ENCODE data around the gene RNF182. TPM values are rescaled to one million over a fixed set of nuclear protein-coding genes. Genes with fewer than 3 reads are reported as not detected.

The RNF182 gene
- total RNA-seq, 1 experiment from 2014 or later, result 3.7 TPM

DNA sequence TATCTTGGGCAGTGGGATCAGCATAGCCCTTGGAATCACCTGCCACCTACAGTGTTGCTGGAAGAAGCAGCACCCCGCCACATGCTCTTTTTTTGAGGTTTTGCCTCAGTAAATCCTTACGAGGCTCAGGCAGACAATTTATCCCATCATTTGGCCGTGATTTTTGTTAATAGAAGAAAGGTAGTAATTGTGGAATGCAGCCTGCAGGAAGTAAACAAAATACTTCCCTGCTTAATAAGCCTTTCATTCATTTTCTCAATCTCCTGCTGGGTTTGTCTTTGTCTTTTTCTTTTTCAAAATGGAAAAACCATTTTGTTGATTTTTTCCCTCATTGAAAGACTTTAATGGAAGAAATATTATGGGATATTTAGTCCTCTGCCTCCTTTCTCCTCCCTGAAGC is 99.1 kb downstream of the RNF182 start:
- Histone ChIP-seq H3K79me2 (ENCODE audit: insufficient read depth, low read length) (no peaks in the 10 kb centered on the region), H4K91ac (ENCODE audit: insufficient read length, low read depth, low read length) (no peak overlapping the region), H4K5ac (ENCODE audit: insufficient read length, low read depth, low read length) (no peak overlapping the region), H2BK15ac (ENCODE audit: low read depth, low read length) (no peak overlapping the region), H2AFZ (ENCODE audit: low read length) (no peak overlapping the region), H2BK120ac (ENCODE audit: low read depth, low read length, poor library complexity, severe bottlenecking) (no peak overlapping the region), H2AK5ac (ENCODE audit: insufficient read length, low read length) (no peak overlapping the region), H2BK12ac (ENCODE audit: insufficient read length, low read depth, low read length) (no peak overlapping the region), H3K18ac (ENCODE audit: insufficient read length, low read depth, low read length) (no peak overlapping the region), H3K23ac (ENCODE audit: insufficient read length, low read depth, low read length) (no peak overlapping the region), H3K23me2 (ENCODE audit: insufficient read length, low read depth, low read length, poor library complexity, severe bottlenecking) (no peaks in the 10 kb centered on the region), H3K9ac (ENCODE audit: extremely low read depth, insufficient read length, low read length) (no peak overlapping the region), H3K56ac (ENCODE audit: insufficient read length, low read depth, low read length) (no peak overlapping the region), H3K4ac (ENCODE audit: low read depth, low read length) (no peak overlapping the region), H3K14ac (ENCODE audit: insufficient read depth, low read length) (no peak overlapping the region), H2BK20ac (ENCODE audit: low read depth, low read length, poor library complexity, severe bottlenecking) (no peak overlapping the region), H3K4me2 (ENCODE audit: insufficient read depth, insufficient read length, low read length) (no peak overlapping the region), H4K8ac (replicated peaks; ENCODE audit: insufficient read length, low read depth, low read length) (no peak overlapping the region), H3T11ph (ENCODE audit: low read length) (no peak overlapping the region), H2BK5ac (ENCODE audit: insufficient read length, low read length) (no peak overlapping the region), H3K79me1 (ENCODE audit: insufficient read depth, low read depth, low read length, poor library complexity, severe bottlenecking) (no peaks in the 10 kb centered on the region), H4K20me1 (ENCODE audit: control insufficient read depth, insufficient read depth, insufficient read length) (no peaks in the 10 kb centered on the region), H3K27me3 (ENCODE audit: insufficient read depth, low read length) (no peaks in the 10 kb centered on the region), H3K27ac (ENCODE audit: insufficient read length, low read depth, low read length) (no peak overlapping the region), H3K4me1 (ENCODE audit: insufficient read depth, low read length) (peaks cover 7% of the 10 kb centered on the region), H3K9me3 (ENCODE audit: control insufficient read depth, low read depth, low read length) (no peaks in the 10 kb centered on the region)
- no CpG with 5 or more reads among the region's 3 CpGs for WGBS (ENCODE audit: extremely low coverage, insufficient read length, low lambda C conversion rate)
- Mint-ChIP-seq H3K36me3 (ENCODE audit: insufficient read depth in 1 of 3, low read depth in 3 of 3) (peaks cover 0 to 8% (median 6%) of the 10 kb centered on the region in 3 experiments; a peak in 6 of 7 replicates), H3K4me3 (no peak overlapping the region), H3K27me3 (ENCODE audit: low read depth) (peaks cover 20% of the 10 kb centered on the region), H3K9me3 (peaks cover 6 to 7% of the 10 kb centered on the region in 2 experiments), H3K27ac (peak overlapping the region in 2 of 3 experiments; percentile 31 to 55; a peak in 2 of 7 replicates), H3K4me1 (peaks cover 31 to 32% of the 10 kb centered on the region in 2 experiments)
- DNase-seq, result no peak
- TF ChIP-seq, protein P1, sequence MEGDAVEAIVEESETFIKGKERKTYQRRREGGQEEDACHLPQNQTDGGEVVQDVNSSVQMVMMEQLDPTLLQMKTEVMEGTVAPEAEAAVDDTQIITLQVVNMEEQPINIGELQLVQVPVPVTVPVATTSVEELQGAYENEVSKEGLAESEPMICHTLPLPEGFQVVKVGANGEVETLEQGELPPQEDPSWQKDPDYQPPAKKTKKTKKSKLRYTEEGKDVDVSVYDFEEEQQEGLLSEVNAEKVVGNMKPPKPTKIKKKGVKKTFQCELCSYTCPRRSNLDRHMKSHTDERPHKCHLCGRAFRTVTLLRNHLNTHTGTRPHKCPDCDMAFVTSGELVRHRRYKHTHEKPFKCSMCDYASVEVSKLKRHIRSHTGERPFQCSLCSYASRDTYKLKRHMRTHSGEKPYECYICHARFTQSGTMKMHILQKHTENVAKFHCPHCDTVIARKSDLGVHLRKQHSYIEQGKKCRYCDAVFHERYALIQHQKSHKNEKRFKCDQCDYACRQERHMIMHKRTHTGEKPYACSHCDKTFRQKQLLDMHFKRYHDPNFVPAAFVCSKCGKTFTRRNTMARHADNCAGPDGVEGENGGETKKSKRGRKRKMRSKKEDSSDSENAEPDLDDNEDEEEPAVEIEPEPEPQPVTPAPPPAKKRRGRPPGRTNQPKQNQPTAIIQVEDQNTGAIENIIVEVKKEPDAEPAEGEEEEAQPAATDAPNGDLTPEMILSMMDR (conservative IDR thresholded peaks at IDR 0.05), result no peak
